HT1080 (cell line): ENCODE measurements around the gene RNASE13. TPM values are rescaled to one million over a fixed set of nuclear protein-coding genes. Genes with fewer than 3 reads are reported as not detected.

Experiments
- DNase-seq: peaks from one replicate; pipeline ENCODE4 v3.0.0-alpha.2; 2015; ENCODE audit warnings: low read depth
- total RNA-seq: library from RNA; depleted of rRNA; stranded (reverse); fragments of >200 nt; shearing (Covaris generic); gene quantifications from 2 replicates; pipeline ENCODE4 v1.2.3, GENCODE V29; 2014

RNASE13 gene
- total RNA-seq, 1 experiment from 2014 or later: not detected

GRCh38 chr14:21066882-21067502 is 32.4 kb upstream of the RNASE13 start:
- no peak for DNase-seq

GRCh38 chr14:21063479-21063878 is 28.9 kb upstream of the RNASE13 start:
- peak; percentile 79 for DNase-seq

- no peak for DNase-seq
Measured at GRCh38 chr14:21061347-21061668, 26.7 kb upstream of the RNASE13 start.

GRCh38 chr14:21060614-21061346 is 26.2 kb upstream of the RNASE13 start:
- no peak for DNase-seq

GRCh38 chr14:21059842-21060613 is 25.4 kb upstream of the RNASE13 start:
- DNase-seq: peak; percentile 64

- DNase-seq: no peak
Measured at GRCh38 chr14:21058903-21059302, 24.3 kb upstream of the RNASE13 start.

- DNase-seq: peak; percentile 66
Measured at GRCh38 chr14:21057803-21058675, 23.4 kb upstream of the RNASE13 start, which contains the start of gene RNASE8. TSS of gene RNASE8 (plus strand) at chr14:21057822. CDS start at chr14:21057893, 71 bp downstream.

- DNase-seq: peak; percentile 57
Measured at GRCh38 chr14:21056520-21057163, 22.0 kb upstream of the RNASE13 start.

GRCh38 chr14:21055432-21056117 is 21.0 kb upstream of the RNASE13 start:
- no peak for DNase-seq

- DNase-seq: no peak
Measured at GRCh38 chr14:21054768-21055145, 20.1 kb upstream of the RNASE13 start.

- no peak for DNase-seq
Measured at GRCh38 chr14:21054123-21054767, 19.6 kb upstream of the RNASE13 start.

GRCh38 chr14:21053184-21054122 is 18.8 kb upstream of the RNASE13 start:
- no peak for DNase-seq

GRCh38 chr14:21050597-21050996 is 16.0 kb upstream of the RNASE13 start:
- no peak for DNase-seq

GRCh38 chr14:21049271-21049673 is 14.7 kb upstream of the RNASE13 start:
- peak; percentile 46 for DNase-seq

GRCh38 chr14:21048638-21049037 is 14.0 kb upstream of the RNASE13 start:
- DNase-seq: no peak

- no peak for DNase-seq
Measured at GRCh38 chr14:21047378-21047781, 12.8 kb upstream of the RNASE13 start.

GRCh38 chr14:21043974-21044618 is 9.5 kb upstream of the RNASE13 start:
- DNase-seq: no peak

- DNase-seq: no peak
Measured at GRCh38 chr14:21043387-21043973, 8.9 kb upstream of the RNASE13 start.
